K562 (cell line): ENCODE data around the gene RNF144A. TPM values are rescaled to one million over a fixed set of nuclear protein-coding genes. Genes with fewer than 3 reads are reported as not detected.

Experiments used
- ARID1B ChIP-seq: fragments of 450-650 bp; IDR thresholded peaks from 2 replicates; pipeline ENCODE4 v1.6.1; 2016; ENCODE audit warnings: antibody characterized with exemption, mild to moderate bottlenecking, inconsistent platforms
- EWSR1 ChIP-seq: fragments of 450-650 bp; IDR thresholded peaks from 2 replicates; pipeline ENCODE4 v1.6.1; 2018; ENCODE audit warnings: borderline replicate concordance, mild to moderate bottlenecking, low read depth, moderate library complexity; ENCODE audit not compliant: partially characterized antibody
- FOXJ3 ChIP-seq: sonication (generic); formaldehyde crosslinking; IDR thresholded peaks from 2 replicates; pipeline ENCODE4 v1.4.0; 2020; ENCODE audit warnings: mild to moderate bottlenecking, missing genetic modification reagents
- TEAD1 ChIP-seq, 2 experiments: fragments of 450-650 bp in 1 of 2; sonication (generic) in 1 of 2; formaldehyde crosslinking; IDR thresholded peaks; 2 replicates each; pipeline versions ENCODE4 v1.4.0 to v1.8.0; 2020 to 2022; ENCODE audit warnings: mild to moderate bottlenecking in 2 of 2, missing genetic modification reagents in 1 of 2
- ZNF431 ChIP-seq: sonication (generic); formaldehyde crosslinking; IDR thresholded peaks from 2 replicates; pipeline ENCODE4 v1.8.0; 2022; ENCODE audit warnings: mild to moderate bottlenecking, missing genetic modification reagents
- polyA plus RNA-seq, 8 experiments: library from polyadenylated mRNA; depleted of rRNA in 4 of 8; stranded (reverse) in 5 of 8; unstranded in 3 of 8; fragments of >200 nt; fragmentation: Nextera tagmentation in 2 of 8; fragmentation: Illumina TruSeq in 1 of 8; extraction: Ambion mirVana in 2 of 8; extraction: Trizol in 1 of 8; gene quantifications; 2 replicates each; pipeline versions ENCODE4 v1.2.1 to v1.2.3, GENCODE V29; 2011 to 2014; ENCODE audit warnings: inconsistent platforms in 1 of 8, missing spikeins in 1 of 8
- total RNA-seq, 7 experiments: library from RNA; depleted of rRNA in 6 of 7; stranded (reverse); fragments of >200 nt in 6 of 7; fragmentation: Illumina TruSeq in 2 of 7; extraction: Trizol in 2 of 7; gene quantifications; 2 replicates each; pipeline versions ENCODE4 v1.2.1 to v1.2.3, GENCODE V29; 2011 to 2021; ENCODE audit warnings: low replicate concordance in 1 of 7
- TF ChIP-seq, protein P1 (sequence below): fragments of 450-650 bp; IDR thresholded peaks from 2 replicates; pipeline ENCODE4 v1.6.1; 2016; ENCODE audit warnings: borderline replicate concordance
- TF ChIP-seq, protein P2 (sequence below): fragments of 450-650 bp; IDR thresholded peaks from 2 replicates; pipeline ENCODE4 v1.6.1; 2016; ENCODE audit warnings: low read depth
- TF ChIP-seq, protein P3 (sequence below): fragments of 250-450 bp; sonication (Bioruptor Pico); IDR thresholded peaks from 2 replicates; pipeline ENCODE4 v1.8.0; 2021; ENCODE audit warnings: moderate library complexity, mild to moderate bottlenecking, inconsistent platforms

RNF144A gene
- total and polyA plus RNA-seq, 9 of the 15 experiments (the other 6 are each of a cell fraction or from before 2014, with no cell fraction given): 0.96 to 11.3 (median 6.2) TPM

- no peak for TF ChIP-seq ZNF431 (CRISPR knock-in tag)
- TF ChIP-seq FOXJ3 (CRISPR knock-in tag): no peak
- TF ChIP-seq, protein P1, sequence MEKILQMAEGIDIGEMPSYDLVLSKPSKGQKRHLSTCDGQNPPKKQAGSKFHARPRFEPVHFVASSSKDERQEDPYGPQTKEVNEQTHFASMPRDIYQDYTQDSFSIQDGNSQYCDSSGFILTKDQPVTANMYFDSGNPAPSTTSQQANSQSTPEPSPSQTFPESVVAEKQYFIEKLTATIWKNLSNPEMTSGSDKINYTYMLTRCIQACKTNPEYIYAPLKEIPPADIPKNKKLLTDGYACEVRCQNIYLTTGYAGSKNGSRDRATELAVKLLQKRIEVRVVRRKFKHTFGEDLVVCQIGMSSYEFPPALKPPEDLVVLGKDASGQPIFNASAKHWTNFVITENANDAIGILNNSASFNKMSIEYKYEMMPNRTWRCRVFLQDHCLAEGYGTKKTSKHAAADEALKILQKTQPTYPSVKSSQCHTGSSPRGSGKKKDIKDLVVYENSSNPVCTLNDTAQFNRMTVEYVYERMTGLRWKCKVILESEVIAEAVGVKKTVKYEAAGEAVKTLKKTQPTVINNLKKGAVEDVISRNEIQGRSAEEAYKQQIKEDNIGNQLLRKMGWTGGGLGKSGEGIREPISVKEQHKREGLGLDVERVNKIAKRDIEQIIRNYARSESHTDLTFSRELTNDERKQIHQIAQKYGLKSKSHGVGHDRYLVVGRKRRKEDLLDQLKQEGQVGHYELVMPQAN: no peak
- no peak for TF ChIP-seq EWSR1
- TF ChIP-seq, protein P2, sequence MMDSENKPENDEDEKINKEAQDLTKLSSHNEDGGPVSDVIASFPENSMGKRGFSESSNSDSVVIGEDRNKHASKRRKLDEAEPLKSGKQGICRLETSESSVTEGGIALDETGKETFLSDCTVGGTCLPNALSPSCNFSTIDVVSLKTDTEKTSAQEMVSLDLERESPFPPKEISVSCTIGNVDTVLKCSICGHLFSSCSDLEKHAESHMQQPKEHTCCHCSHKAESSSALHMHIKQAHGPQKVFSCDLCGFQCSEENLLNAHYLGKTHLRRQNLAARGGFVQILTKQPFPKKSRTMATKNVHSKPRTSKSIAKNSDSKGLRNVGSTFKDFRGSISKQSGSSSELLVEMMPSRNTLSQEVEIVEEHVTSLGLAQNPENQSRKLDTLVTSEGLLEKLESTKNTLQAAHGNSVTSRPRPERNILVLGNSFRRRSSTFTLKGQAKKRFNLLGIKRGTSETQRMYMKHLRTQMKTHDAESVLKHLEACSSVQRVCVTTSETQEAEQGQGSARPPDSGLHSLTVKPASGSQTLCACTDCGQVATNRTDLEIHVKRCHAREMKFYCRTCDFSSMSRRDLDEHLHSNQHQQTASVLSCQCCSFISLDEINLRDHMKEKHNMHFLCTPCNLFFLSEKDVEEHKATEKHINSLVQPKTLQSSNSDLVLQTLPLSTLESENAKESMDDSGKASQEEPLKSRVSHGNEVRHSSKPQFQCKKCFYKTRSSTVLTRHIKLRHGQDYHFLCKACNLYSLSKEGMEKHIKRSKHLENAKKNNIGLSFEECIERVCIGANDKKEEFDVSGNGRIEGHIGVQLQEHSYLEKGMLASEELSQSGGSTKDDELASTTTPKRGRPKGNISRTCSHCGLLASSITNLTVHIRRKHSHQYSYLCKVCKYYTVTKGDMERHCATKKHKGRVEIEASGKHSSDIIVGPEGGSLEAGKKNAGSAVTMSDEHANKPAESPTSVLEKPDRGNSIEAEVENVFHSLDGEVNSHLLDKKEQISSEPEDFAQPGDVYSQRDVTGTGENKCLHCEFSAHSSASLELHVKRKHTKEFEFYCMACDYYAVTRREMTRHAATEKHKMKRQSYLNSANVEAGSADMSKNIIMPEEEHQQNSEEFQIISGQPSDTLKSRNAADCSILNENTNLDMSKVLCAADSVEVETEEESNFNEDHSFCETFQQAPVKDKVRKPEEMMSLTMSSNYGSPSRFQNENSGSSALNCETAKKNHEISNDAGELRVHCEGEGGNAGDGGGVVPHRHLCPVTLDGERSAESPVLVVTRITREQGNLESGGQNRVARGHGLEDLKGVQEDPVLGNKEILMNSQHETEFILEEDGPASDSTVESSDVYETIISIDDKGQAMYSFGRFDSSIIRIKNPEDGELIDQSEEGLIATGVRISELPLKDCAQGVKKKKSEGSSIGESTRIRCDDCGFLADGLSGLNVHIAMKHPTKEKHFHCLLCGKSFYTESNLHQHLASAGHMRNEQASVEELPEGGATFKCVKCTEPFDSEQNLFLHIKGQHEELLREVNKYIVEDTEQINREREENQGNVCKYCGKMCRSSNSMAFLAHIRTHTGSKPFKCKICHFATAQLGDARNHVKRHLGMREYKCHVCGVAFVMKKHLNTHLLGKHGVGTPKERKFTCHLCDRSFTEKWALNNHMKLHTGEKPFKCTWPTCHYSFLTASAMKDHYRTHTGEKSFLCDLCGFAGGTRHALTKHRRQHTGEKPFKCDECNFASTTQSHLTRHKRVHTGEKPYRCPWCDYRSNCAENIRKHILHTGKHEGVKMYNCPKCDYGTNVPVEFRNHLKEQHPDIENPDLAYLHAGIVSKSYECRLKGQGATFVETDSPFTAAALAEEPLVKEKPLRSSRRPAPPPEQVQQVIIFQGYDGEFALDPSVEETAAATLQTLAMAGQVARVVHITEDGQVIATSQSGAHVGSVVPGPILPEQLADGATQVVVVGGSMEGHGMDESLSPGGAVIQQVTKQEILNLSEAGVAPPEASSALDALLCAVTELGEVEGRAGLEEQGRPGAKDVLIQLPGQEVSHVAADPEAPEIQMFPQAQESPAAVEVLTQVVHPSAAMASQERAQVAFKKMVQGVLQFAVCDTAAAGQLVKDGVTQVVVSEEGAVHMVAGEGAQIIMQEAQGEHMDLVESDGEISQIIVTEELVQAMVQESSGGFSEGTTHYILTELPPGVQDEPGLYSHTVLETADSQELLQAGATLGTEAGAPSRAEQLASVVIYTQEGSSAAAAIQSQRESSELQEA: no peak
- TF ChIP-seq TEAD1 (CRISPR knock-in tag; IDR thresholded peaks at IDR 0.05): peak; percentile 26 to 81; a peak in 3 of 4 replicates
- TF ChIP-seq, protein P3, sequence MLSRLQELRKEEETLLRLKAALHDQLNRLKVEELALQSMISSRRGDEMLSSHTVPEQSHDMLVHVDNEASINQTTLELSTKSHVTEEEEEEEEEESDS (CRISPR knock-in tag): no peak
- peak; percentile 97 for TF ChIP-seq ARID1B
Measured at GRCh38 chr2:6887751-6888192, 29.4 kb upstream of the RNF144A start (continued).
